Esophagus (tissue), 2 donors: ENCODE data around the gene KLK13. TPM values are rescaled to one million over a fixed set of nuclear protein-coding genes. Genes with fewer than 3 reads are reported as not detected.

Experiments used
- H3K27ac ChIP-seq, 2 donors: one replicate each; pipeline ENCODE4 v1.5.1; 2013; ENCODE audit warnings: low read depth in 2 of 2, mild to moderate bottlenecking in 2 of 2, inconsistent platforms in 1 of 2, low read length in 1 of 2, moderate library complexity in 1 of 2
- H3K27me3 ChIP-seq, 2 donors: one replicate each; pipeline ENCODE4 v1.6.1; 2013; ENCODE audit warnings: low read length in 2 of 2, control low read depth in 1 of 2, mild to moderate bottlenecking in 1 of 2; ENCODE audit not compliant: insufficient read depth in 2 of 2, control insufficient read depth in 1 of 2
- H3K36me3 ChIP-seq, 2 donors: one replicate each; pipeline ENCODE4 v1.6.1; 2013; ENCODE audit warnings: low read length in 1 of 2; ENCODE audit not compliant: control insufficient read depth in 2 of 2, insufficient read depth in 2 of 2
- H3K4me1 ChIP-seq, 2 donors: one replicate each; pipeline ENCODE4 v1.6.1; 2013; ENCODE audit warnings: low read length in 1 of 2; ENCODE audit not compliant: control insufficient read depth in 2 of 2, insufficient read depth in 2 of 2
- H3K4me3 ChIP-seq, 2 donors: one replicate each; pipeline ENCODE4 v1.5.1; 2013; ENCODE audit warnings: low read length in 2 of 2, mild to moderate bottlenecking in 2 of 2, low read depth in 1 of 2, moderate library complexity in 1 of 2
- H3K9me3 ChIP-seq, 2 donors: one replicate each; pipeline ENCODE4 v1.6.1; 2013; ENCODE audit warnings: mild to moderate bottlenecking in 2 of 2, low read depth in 1 of 2, low read length in 1 of 2, moderate library complexity in 1 of 2; ENCODE audit not compliant: control insufficient read depth in 2 of 2, insufficient read depth in 1 of 2
- WGBS, 2 donors: extraction: QIAGEN DNeasy Blood & Tissue Kit; methylation state at CpG; one replicate each; pipeline ENCODE4 v1.1.7; 2013; 5-methylcytosine and 5-hydroxymethylcytosine counted together
- polyA plus RNA-seq, 2 donors: library from polyadenylated mRNA; stranded (reverse); fragments of 200-250 nt; gene quantifications; one replicate each; pipeline ENCODE4 v1.2.3, GENCODE V29; 2013
- donor health status: healthy with polysubstance abuse.
- donor health status: Bipolar disorder and iron deficiency.

KLK13 gene
- polyA plus RNA-seq, 2 donors: 406 to 1,038 TPM

DNA sequence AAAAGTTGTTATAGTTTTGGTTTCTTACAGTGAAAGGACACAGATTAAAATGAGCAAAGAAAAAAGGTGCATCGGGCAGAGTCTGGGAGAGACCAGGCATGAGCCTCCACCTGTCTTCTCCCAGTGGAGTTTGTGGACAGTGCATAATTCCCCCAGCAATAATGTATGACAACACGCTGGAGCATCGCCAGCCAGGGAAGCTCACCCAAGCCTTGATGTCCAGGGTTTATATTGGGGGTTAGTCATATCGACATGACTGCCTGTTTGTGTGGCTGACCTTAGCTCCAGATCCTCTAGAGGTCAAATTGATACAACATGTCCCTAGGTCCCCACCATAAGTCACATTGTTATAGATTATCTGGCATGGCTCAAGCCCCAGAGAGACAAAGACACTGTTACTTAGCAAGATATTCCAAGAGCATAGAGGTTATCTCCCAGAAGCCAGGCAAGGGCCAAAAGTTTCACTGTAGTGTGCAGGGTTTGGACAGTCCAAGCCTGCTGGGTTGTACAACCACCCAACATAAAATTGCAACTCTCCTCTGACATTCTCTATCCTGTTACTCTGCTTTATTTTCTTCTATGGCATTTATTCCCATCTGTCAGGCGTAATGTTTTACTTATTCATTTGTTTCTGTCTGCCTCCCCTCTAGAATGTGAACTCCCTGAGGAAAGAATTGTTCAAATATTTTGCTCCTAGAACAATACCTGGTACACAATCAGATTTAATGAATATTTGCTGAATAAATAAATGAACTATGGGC is 5.6 kb upstream of the KLK13 start:
- Histone ChIP-seq H3K27ac (peak overlapping the region; percentile 2 to 73), H3K4me1 (peaks cover 2 to 22% of the 10 kb centered on the region in 2 donors), H3K36me3 (no peaks in the 10 kb centered on the region), H3K9me3 (no peaks in the 10 kb centered on the region), H3K4me3 (no peak overlapping the region), H3K27me3 (no peaks in the 10 kb centered on the region)
- 68 to 80% methylated on average over 5 of the region's 5 CpGs for WGBS, 2 donors

- H3K4me3 ChIP-seq: no peak overlapping the region
- H3K36me3 ChIP-seq: no peaks in the 10 kb centered on the region
- peaks cover 0 to 3% of the 10 kb centered on the region in 2 donors for H3K9me3 ChIP-seq
- WGBS, 2 donors: 58 to 60% methylated on average over 7 of the region's 7 CpGs
- H3K4me1 ChIP-seq: peaks cover 2 to 26% of the 10 kb centered on the region in 2 donors
- peak overlapping the region; percentile 88 to 91 for H3K27ac ChIP-seq
- H3K27me3 ChIP-seq: no peaks in the 10 kb centered on the region
These were observed 1.7 kb upstream of the KLK13 start for GRCh38 chr19:51066393-51067186.

- Histone ChIP-seq H3K4me1 (peaks cover 2 to 26% of the 10 kb centered on the region in 2 donors), H3K9me3 (peaks cover 0 to 3% of the 10 kb centered on the region in 2 donors), H3K27me3 (no peaks in the 10 kb centered on the region), H3K4me3 (peak overlapping the region; percentile 49 to 56), H3K27ac (peak overlapping the region; percentile 88 to 91), H3K36me3 (no peaks in the 10 kb centered on the region)
- 9 to 13% methylated on average over 24 to 25 of the region's 25 CpGs for WGBS, 2 donors
These were observed 499 bp upstream of the KLK13 start for GRCh38 chr19:51065221-51065960.

DNA sequence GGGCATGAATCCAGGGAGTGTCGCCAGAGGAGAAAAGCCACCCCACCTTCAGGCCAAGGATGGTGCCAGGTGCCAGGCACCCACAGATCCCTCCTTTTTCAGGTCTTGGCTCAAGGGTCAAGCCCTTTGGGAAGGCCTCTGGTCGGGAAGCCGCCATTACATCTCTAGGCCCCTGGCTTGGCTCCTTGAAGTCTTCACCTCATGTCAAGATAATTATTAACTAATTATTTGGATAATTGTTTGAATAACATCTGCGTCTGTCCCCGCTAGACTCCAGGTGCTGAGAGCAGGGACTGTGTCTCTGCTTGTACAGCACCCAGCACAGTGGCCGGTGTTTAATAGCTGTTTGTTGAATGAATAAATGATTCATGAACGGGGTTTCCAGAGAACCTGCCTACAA is 1.2 kb downstream of the KLK13 start:
- no peaks in the 10 kb centered on the region for H3K27me3 ChIP-seq
- peaks cover 2 to 20% of the 10 kb centered on the region in 2 donors for H3K4me1 ChIP-seq
- H3K9me3 ChIP-seq: peaks cover 0 to 3% of the 10 kb centered on the region in 2 donors
- peaks cover 0 to 2% of the 10 kb centered on the region in 2 donors for H3K36me3 ChIP-seq
- peak overlapping the region in 1 of 2 donors; percentile 49 for H3K4me3 ChIP-seq
- 49 to 68% methylated on average over 7 of the region's 7 CpGs for WGBS, 2 donors
- peak overlapping the region; percentile 88 to 91 for H3K27ac ChIP-seq

GRCh38 chr19:51060973-51061372 is 3.9 kb downstream of the KLK13 start:
- Histone ChIP-seq H3K27ac (no peak overlapping the region), H3K36me3 (peaks cover 0 to 12% of the 10 kb centered on the region in 2 donors), H3K4me3 (no peak overlapping the region), H3K27me3 (no peaks in the 10 kb centered on the region), H3K4me1 (peaks cover 0 to 9% of the 10 kb centered on the region in 2 donors), H3K9me3 (peaks cover 0 to 3% of the 10 kb centered on the region in 2 donors)
- 0 to 29% methylated on average over 1 of the region's 1 CpG for WGBS, 2 donors

- Histone ChIP-seq H3K36me3 (peaks cover 0 to 12% of the 10 kb centered on the region in 2 donors), H3K27me3 (no peaks in the 10 kb centered on the region), H3K27ac (peak overlapping the region in 1 of 2 donors; percentile 63), H3K4me1 (peaks cover 0 to 3% of the 10 kb centered on the region in 2 donors), H3K9me3 (peaks cover 0 to 3% of the 10 kb centered on the region in 2 donors), H3K4me3 (no peak overlapping the region)
- 68 to 74% methylated on average over 4 of the region's 4 CpGs for WGBS, 2 donors
These were observed 4.6 kb downstream of the KLK13 start for GRCh38 chr19:51060336-51060735.

DNA sequence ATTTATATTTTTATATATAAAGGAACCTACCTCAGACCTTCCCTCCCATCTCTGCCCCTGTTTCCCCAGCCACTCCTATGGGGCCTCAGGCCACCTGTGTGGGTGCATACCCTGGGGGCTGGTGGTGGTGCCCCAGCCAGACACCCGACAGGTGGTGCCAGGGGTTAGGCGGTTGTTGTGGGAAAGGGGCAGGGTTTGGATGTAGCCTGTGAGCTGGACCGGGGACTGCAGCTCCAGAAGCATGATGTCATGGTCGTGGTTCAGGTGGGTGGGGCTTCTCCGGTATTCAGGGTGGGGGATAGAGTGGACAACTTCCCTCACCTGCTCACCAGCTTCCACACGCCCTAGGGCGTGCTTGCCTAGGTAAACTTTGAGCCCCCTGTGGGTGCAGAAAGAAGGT is 5.2 kb downstream of the KLK13 start:
- Histone ChIP-seq H3K4me1 (no peaks in the 10 kb centered on the region), H3K4me3 (no peak overlapping the region), H3K27me3 (no peaks in the 10 kb centered on the region), H3K27ac (peak overlapping the region in 1 of 2 donors; percentile 51), H3K36me3 (peaks cover 0 to 12% of the 10 kb centered on the region in 2 donors), H3K9me3 (no peaks in the 10 kb centered on the region)
- WGBS, 2 donors: 65 to 78% methylated on average over 6 to 7 of the region's 7 CpGs

DNA sequence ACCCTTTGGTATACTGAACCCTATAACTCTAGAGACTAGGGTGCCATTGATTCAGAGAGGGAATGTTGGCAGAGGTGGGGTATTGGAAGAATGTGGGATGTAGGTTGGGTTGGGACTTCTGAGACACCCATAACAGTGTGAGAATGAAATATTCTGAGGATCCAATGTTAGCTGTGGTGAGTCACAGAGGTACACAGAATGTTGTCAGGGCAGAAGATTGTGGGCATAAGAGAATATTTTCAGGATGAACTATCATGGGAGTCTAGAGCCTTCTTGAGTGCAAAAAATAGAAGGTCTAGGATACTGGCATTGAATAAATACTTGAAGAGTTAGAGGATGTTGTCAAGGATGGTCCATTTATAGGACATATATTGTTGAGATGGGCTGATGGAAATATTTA is 9.0 kb downstream of the KLK13 start:
- Histone ChIP-seq H3K36me3 (peaks cover 0 to 12% of the 10 kb centered on the region in 2 donors), H3K4me3 (no peak overlapping the region)

DNA sequence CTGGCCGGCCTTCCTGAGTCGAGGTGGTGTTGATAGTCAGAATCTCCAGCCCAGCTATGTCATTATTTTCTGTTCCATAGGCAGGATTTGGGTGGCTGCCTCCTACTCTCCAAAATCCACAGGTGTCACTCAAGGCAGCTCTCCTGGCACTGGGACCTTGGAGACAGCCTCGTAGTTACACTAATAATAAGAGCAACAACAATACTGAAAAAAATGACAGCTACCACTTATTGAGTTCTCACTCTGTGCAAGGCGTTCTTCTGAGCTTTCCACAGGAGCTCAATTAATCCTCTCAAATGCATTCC is 17.9 kb downstream of the KLK13 start:
- Histone ChIP-seq H3K9me3 (no peaks in the 10 kb centered on the region), H3K27ac (peak overlapping the region; percentile 69 to 72), H3K36me3 (no peaks in the 10 kb centered on the region), H3K4me1 (no peaks in the 10 kb centered on the region), H3K4me3 (no peak overlapping the region), H3K27me3 (no peaks in the 10 kb centered on the region)
- 5 to 6% methylated on average over 4 of the region's 4 CpGs for WGBS, 2 donors

More for the DNA sequence above, 9.0 kb downstream of the KLK13 start:
- Histone ChIP-seq H3K9me3 (no peaks in the 10 kb centered on the region), H3K27ac (no peak overlapping the region), H3K4me1 (peaks cover 0 to 2% of the 10 kb centered on the region in 2 donors), H3K27me3 (no peaks in the 10 kb centered on the region)
